Activated CD4-positive, alpha-beta T cell treated with anti-CD3 and anti-CD28 coated beads for 4 hours (primary cell): ENCODE measurements around the gene STAMBPL1.
"Not testable (repeated sequence)": the region's sequence is repeated elsewhere in the genome, so short reads cannot be mapped to it uniquely, and the experiment has no call there.

Experiments used
- DNase-seq, 2 donors: peaks; one replicate each; pipeline ENCODE4 v3.0.0-alpha.2; 2020

Gene STAMBPL1

DNA sequence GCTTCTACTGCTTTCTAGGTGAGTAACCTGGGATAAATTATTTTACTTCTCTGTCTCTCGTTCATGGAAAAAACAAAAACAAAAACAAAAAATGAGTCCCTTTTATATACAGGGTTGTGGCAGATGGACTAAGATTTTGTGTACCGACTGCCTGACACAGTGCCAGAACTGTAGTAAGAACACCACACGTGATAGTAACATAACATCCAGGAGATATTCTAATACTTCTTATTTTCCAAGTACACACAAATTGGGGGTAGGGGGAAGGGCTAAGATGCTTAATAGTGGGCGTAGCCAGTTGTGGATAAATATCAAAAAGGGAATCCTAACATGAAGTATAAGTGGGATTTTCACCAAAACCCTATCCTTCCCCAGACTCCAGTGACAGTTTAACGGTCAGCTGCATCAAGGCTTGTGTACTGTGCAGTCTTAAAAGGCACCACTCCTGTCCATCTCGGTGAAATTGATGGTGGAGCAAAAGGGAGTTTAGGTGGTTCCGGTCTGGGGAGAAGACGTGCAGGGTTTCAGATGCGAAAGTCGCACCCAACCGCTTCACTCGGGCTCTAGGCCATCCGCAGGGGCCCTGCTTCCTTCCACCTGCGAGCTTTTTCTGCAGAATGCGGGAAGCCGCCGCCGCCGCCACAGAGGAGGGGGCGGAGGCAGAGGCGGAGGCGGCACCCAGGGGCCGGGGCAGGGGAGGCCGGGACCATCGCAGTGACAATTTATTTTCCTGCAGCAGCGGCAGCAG is at the start of gene STAMBPL1:
Gene STAMBPL1, plus strand, starts transcription at position 712 of the 748 bp plus-strand sequence. CDS start 21,464 bp downstream, outside the sequence.
- peak; percentile 73 to 74 for DNase-seq

DNA sequence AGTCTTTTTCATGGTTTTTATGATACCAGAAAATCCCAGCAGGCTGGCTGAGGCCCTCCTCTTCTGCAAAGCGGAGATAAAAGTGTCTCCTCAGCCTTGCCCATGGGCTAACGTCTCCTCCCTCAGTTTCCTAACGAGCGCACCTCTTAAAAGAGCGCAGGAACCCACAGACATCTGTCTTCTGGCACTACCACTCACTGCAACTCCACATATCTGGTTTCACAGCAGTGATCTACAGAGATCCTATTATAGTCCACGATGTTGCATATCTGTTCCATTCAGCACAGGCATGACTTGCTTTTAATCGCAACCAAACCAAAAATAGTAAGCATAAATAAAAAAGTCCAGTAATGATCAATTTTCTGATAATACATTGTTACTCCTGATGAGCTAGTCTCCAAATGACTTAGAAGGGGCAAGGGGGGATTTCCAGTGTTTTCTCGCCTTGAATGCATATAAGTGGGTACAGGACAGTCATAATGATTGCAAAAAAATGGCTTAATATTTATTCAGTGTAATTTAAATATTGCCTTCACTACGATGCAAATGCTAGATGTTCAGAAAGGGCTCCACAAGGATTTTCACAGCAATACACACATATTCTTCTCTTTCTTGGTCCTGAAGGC is 49.3 kb upstream of the STAMBPL1 start:
- DNase-seq, result no peak

DNA sequence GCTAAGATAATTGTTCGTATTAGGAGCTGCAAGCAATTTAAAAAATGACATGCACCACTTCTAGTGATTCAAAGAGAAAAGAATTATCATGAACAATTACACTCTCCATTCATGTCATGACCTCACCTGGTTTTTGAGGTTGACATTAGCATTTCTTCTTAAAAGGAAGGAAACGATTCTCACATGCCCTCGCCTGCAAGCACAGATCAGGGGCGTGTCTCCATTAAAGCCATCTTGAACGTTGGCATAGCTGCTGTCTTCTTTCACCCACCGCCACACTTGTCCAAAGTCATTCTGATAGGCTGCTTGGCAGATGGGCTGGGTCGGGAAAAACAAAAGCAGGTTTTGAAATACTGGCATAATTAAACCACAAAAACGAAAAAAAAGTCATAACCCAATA is 48.3 kb upstream of the STAMBPL1 start:
- peak; percentile 26 to 45 for DNase-seq

DNA sequence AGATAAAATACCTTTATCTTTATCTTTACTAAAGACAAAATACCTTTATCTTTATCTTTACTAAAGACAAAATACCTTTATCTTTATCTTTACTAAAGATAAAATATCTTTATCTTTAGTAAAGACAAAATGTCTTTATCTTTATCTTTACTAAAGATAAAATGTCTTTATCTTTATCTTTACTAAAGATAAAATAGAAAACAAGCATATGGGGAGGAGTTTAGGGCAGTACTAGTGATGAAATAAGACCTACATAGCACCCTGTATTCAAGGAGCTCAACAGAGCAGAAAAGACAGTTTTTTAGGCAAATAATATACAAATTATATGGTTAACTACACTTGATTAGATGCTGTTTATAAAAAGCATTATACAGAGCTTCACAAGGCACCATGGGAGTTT is 47.7 kb upstream of the STAMBPL1 start:
- no peak for DNase-seq

DNA sequence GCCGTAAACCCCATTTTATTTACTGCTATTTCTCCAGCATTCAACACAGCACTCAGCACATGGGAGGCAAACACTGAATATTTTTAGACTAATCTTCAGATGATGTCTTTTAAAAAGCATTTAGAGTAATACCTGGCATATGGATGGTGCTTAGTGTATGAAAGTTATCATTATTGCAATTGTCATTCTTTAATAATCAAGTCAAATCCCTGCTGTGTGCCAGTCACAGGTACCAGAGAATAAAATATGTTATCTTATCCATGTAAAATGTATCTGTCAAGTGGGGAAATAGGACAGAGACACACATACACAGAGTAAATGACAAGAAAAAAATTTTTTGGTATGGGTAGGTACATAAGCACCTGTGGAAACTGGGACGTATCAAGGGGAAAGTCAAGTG is 46.9 kb upstream of the STAMBPL1 start:
- DNase-seq, result no peak

DNA sequence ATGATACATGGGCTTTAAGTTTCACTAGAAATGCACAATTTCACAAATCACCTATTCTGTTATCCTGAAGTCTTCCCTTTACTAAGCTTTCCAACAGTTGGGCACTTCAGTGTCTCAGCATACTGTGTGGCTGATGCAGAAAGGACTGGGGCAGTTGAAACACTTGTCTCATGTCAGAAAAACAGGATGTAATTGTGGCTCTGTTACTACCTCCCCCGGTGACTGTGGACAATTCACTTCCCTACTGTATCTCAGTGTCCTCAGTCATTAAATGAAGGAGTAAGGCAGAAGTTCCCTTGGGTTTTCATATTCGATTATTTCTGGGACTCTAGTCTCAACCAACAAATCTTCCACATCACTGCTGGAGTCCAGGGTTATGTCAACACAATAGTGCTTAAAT is 46.3 kb upstream of the STAMBPL1 start:
- DNase-seq, result no peak

DNA sequence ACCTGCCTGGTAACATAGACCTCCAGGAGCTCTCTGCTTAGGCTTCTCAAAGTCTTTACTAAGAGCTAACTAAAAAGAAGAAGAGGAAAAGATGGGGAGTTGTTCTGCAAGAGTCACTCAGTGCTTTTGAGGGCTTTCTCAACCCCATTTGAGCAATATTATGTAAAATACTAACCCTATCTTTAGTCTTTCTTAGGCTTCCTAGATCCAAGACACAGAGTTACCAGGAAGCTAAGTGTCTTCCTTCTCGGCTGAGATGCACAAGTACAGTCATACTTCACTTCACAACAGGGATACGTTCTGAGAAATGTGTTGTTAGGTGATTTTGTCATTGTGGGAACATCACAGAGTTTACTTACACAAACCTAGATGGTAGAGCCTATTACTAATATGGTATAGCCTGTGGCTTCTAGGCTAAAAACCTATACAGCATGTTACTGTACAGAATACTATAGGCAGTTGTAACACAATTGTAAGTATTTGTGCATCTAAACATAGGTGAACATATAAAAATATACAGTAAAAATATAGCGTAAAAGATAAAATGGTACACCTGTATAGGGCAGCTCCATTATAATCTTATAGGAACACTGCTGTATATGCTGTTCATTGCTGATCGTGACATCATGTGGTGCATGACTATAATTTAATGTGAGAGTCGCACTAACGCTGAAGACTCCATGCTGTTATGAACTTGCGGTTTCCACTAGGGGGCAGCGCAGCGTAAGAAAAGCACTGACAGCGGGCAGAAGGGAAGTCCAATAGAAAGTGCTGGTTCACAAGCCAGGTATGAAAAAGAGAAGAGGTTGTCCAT is 44.7 kb upstream of the STAMBPL1 start:
- DNase-seq, result peak; percentile 82 to 92

DNA sequence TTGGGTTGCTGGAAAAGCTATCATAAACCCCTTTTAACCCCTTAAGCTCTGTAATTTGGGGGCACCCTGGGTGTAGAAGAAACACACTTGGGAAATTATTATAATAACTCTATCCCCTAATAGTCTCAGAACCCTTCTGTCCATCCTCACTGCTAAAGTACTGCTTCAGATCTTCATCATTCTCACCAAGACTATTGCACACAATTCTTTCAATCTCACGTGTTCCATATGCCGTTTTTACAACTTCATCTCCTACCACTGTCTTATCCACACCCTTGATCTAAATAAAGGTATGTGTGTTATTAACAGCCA is 44.2 kb upstream of the STAMBPL1 start:
- no peak for DNase-seq

DNA sequence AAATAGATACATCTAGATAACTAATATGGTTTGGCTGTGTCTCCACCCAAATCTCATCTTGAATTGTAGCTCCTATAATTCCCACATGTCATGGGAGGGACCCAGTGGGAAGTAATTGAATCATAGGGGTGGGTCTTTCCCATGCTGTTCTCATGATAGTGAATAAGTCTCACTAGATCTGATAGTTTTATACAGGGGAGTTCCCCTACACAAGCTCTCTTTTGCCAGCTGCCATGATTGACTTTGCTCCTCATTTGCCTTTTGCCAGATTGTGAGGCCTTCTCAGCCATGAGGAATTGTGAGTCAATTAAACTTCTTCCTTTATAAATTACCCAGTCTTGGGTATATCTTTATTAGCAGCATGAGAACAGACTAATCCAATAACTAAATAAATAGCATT is 42.4 kb upstream of the STAMBPL1 start:
- DNase-seq, result not testable (repeated sequence)

DNA sequence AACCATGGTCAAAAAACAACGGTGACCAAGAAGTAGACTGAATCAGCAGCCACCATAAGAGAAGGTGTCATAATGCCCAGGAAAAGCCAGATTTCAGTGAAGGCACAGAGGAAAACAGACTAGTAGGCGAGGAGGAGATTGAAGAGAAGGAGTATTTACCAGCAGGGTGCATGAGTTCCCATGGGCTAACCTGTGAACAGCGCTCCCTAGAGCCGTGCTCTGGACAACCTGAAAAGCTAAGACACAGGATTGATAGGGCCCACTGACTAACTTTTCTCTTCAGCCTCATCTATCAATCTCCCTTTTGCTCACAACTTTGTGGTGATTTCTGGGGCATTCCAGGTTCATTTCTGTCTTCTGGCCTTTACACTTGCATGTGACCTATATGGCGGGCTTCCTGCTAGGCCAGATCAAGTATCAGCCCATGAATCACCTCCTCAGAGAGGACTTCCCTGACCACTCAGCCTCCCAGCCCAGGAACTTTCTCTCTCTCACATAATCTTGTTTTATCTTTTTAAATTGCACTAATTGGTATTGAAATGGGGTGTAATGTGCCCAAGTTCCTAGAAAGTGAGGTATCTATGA is 41.2 kb upstream of the STAMBPL1 start:
- no peak for DNase-seq

DNA sequence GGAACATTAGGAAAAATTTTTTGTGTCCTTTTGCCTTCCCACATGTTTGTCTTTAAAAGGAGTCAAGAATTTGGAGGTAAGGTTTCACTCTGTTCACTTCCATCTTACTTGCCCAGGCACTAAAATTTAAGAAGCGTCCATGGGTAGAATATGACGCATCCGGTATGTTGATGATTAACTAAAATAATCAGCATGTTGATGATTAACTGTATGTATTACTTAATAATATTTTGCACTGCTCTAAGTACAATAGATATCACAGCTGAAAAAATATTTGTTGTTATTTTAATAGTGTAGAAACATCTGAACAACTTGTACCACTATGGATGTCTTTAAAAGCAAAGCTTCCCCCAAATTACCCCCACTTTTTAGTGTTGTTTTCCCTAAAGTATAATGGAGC is 39.9 kb upstream of the STAMBPL1 start:
- no peak for DNase-seq

DNA sequence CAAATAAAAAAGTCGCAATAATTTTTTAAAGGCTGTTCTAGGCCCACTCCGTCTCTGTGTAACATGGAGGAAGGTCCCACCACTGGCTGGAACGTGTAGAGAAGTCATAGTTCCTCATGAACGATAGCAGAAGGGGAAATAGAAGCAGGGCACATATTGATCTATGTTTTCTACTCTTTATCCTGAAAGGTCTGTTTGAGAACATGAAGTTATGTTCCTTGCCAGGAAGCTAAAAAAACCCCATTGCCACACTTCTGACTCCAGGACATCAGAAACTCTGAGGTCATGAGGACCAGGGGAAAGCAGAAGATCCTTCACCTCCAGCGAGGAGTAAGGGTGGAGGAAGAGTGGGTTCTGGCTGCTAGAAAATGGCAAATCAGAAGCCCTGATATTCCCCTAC is 39.2 kb upstream of the STAMBPL1 start:
- DNase-seq, result no peak

DNA sequence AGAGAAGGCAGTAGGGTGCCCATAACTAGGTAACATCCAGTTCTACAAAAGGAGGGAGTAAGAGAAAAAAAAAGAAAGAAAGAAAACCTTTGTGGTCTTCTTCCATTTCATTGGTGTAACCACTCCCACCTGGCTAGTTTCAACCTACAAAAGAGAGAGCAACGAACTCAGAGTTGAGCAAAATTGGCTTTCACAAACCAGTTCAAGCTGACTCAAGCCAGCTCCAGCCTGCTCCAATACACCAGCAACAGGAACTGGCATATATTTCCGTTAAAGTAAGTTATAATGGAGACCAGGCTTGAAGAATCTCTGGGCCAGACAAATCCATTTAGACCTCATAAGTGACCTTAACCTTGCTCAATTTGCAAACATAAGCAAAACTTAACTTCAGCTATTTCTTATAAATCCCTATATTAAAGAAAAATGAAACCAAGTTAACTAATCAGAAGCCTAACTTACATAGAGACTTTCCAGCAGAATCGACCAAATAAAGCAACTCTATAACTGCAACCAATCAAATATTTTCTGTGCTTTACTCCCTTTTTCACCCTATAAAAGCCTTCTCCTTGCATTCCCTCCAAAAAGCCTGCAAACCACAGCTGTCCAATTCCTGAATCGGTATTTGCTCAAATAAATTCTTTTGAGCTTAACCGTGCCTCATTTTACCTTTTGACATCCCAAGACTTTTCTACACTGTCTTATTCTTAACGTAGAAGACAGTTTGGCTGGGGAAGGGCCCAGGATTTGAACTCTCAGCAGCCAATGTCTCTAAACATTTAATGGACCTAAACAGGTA is 38.5 kb upstream of the STAMBPL1 start:
- DNase-seq, result no peak

DNA sequence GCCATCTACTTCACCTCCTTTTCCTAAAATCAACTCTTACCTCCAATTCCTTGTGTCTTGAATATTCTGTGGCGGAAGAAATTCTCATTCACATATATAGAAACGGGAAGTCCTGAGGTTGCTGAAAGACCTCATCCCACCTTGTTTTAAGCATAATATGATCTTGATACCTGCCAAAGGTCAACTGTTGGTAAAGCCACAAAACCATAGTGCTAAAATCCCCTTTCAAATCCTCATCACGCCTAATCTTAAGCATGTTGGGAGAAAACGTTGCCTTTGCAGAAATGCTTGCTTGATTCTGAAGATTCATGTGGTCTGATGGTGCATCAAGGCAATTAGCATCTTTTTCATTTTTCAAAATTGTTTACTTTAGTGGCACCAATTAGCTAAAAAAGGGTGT is 36.9 kb upstream of the STAMBPL1 start:
- no peak for DNase-seq

DNA sequence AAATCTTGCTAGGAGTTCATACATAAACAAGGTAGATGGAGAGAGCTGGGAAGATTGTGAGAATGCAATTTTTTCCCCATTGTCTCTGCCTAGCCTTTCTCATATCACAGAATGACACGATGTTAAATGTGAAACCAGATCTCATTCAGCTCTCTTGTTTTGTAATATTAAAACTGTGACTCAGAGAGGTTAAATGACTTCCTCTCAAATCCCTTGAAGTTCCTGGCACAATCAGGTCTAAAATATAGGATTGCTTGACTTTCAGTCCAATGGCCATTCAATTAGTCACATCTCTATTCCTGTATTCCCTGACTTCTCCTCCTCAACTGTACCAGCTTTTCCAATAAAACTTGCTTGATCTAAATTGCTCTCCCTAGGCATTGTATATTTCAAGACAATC is 31.5 kb upstream of the STAMBPL1 start:
- DNase-seq, result no peak

DNA sequence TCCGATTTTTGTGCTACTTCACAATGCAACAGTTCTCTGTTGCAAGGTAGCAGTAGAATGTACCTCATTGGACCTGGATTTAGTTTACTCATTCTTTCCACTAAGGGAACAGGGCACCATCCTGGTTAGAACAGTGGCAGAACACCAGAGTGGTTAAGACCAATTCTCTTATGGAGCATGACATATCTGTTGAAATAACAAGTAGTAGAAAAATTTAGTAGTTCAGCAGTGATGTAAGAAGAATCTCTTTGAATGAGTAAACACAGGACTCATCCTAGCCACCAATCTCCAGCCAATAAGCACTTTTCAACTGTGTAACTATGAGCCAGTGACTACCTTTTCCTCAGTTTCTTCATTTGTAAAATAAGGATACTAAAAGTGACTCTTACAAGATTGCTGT is 30.8 kb upstream of the STAMBPL1 start:
- DNase-seq, result no peak

DNA sequence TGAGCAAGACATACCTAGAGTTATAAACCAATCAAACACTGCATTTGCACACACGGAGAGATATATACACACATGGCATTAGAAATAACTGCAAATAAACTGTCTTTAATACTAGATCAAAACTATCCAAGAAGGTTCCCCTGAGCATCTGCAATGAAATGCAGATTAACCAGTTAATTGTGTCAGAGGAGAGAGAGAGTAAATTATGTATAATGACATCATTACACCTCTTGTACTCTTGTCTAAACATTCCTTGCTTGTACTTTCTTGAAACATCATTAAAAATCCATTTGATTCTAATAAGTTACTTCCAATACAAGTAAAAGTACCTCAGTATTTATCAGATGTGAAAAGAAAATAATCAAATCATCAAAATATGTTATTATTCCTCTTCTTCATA is 29.3 kb upstream of the STAMBPL1 start:
- no peak for DNase-seq

DNA sequence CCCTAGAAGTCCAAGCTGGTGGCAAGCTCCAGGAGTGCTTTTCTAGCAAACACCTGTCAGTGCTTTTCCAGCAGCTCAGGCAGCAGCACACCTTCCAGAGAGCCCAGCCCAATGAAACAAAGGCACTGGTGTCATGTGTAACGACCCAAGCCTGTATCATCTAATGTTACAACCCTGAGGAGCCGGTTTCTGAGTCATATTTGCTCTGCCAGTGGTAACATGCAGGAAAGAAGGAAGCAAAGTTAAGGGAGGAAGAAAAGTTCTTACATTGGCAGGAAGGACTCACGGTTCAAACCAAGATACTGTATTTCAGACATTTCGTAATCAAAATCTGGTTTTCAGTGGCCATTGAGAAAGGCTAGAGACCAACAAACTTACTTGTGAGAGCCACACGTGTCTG is 28.3 kb upstream of the STAMBPL1 start, which contains the start of gene ANKRD22:
Gene ANKRD22, minus strand, starts transcription at position 139 of the 400 bp plus-strand sequence. CDS start 237 bp downstream, outside the sequence.
- DNase-seq, result no peak

DNA sequence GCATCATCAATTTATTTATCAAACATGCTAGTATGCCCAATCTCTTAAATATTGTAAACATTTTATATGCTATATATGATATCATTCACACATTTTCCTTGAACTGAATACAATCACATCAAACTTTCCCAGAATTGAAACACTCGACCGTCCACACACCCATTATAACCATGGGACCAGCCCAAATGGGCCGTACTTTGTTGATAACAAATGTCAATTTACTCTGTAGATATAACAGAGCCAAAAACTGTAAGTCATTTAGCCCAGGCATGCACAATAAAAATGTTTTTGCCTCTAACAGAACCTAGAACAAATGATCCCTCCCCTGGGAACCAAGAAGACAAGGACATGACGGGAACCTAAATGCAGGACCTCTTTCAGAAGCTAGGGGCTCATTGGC is 27.7 kb upstream of the STAMBPL1 start:
- DNase-seq, result no peak

DNA sequence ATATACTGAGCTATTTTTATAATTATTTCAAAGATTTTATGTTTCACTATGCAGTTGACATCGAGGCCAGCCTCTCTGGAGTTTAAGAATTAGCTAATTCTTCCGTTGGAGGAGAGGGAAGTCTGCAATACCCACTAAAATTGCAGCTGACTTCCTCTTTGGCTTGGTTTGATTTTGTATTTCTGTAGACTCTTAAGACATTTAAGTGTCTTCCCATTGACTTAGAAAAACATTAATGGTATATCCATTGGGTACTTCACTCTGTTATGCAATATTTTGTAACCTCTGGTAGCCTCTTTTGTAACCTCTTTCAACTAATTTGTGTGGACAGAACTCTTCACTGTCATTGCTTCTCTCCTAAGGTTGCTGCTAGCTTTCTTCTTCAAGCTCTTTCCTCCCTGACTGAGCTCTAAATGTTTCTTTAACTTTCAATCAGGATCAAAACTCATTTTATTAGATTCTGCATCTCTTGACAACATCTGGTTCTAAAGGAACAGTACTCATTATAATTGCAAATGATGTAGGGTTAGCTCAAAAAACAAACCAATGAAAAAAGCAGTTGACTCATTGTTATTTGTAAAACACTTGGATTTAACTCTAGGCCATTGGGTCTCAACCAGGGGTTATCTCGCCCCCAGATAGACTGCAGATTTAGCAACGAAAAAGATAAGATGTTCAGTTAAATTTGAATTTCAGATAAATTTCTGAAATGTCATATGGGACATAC is 26.7 kb upstream of the STAMBPL1 start:
- DNase-seq, result no peak

DNA sequence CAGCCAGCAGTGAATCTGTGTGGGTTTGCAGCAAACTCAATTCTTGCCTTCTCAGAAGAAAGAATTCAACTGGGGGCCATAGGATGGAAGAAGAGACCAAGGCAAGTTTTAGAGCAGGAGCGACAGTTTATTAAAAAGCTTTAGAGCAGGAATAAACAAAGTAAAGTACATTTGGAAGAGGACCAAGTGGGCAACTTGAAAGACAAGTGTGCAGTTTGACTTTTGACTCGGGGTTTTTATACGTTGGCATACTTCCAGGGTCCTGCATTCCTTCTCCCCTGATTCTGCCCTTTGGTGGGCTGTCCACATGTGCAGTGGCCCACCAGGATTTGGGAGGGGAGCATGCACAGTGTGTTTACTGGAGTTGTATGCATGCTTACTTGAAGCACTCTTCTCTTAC is 25.4 kb upstream of the STAMBPL1 start:
- no peak for DNase-seq

DNA sequence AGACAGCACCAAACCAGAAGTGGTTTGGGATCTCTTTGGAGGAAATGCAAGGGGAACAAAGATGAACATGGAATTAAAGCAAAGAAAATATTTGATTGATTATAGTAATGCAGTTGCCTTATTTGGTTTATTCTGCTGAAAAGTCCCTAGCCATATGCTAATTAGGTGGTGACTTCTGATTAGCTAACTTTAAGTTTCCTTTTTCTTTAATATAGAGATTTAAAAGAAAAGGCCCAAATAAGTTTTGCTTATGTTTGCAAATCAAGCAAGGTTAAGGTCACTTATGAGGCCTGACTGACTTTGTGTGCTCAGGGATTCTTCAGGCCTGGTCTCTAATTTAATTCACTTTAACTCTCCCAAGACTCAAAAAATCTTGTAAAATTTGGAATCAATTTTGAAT is 22.2 kb upstream of the STAMBPL1 start:
- DNase-seq, result no peak
